Upper lobe of left lung (tissue), 6 donors: ENCODE results near the gene S100A9. TPM values are rescaled to one million over a fixed set of nuclear protein-coding genes. Genes with fewer than 3 reads are reported as not detected.

Experiments
- ATAC-seq, 2 donors: fragments of 200-7000 bp; cut with Tn5 transposase; one replicate each; pipeline ENCODE4 v1.9.1; 2022; ENCODE audit warnings: mild to moderate bottlenecking in 2 of 2, moderate library complexity in 2 of 2; ENCODE audit not compliant: low FRiP score in 2 of 2
- DNase-seq, 2 donors: peaks; one replicate each; pipeline ENCODE4 v3.0.0-alpha.2; 2019 to 2020
- H3K27ac ChIP-seq, 4 donors: fragments of 200-600 bp; sonication (generic); one replicate each; pipeline ENCODE4 v1.5.1; 2016 to 2019
- H3K27me3 ChIP-seq, 4 donors: fragments of 200-600 bp; sonication (generic); one replicate each; pipeline ENCODE4 v1.5.1; 2017 to 2019
- H3K36me3 ChIP-seq, 4 donors: fragments of 200-600 bp; sonication (generic); one replicate each; pipeline ENCODE4 v1.5.1; 2016 to 2019
- H3K4me1 ChIP-seq, 4 donors: fragments of 200-600 bp; sonication (generic); one replicate each; pipeline ENCODE4 v1.5.1; 2018 to 2019
- H3K4me3 ChIP-seq, 4 donors: fragments of 200-600 bp; sonication (generic); one replicate each; pipeline ENCODE4 v1.5.1; 2017 to 2019; ENCODE audit warnings: mild to moderate bottlenecking in 2 of 4, moderate library complexity in 1 of 4
- H3K9me3 ChIP-seq, 4 donors: fragments of 200-600 bp; sonication (generic); one replicate each; pipeline ENCODE4 v1.5.1; 2018 to 2019
- EP300 ChIP-seq, 4 donors: sonication (generic); formaldehyde crosslinking; IDR thresholded peaks; one replicate each; pipeline ENCODE4 v1.5.1; 2017; ENCODE audit warnings: antibody characterized with exemption in 4 of 4, control low read depth in 2 of 4
- POLR2A ChIP-seq, 4 donors: fragments of 450-650 bp; IDR thresholded peaks; one replicate each; pipeline ENCODE4 v1.5.1; 2016 to 2017; ENCODE audit warnings: antibody characterized with exemption in 4 of 4, mild to moderate bottlenecking in 2 of 4
- POLR2AphosphoS5 ChIP-seq, 2 donors: sonication (generic); formaldehyde crosslinking; IDR thresholded peaks; one replicate each; pipeline ENCODE4 v1.5.1; 2017; ENCODE audit warnings: antibody characterized with exemption in 2 of 2
- WGBS, 2 donors: methylation state at CpG; one replicate each; pipeline ENCODE4 v1.1.5; 2017 to 2018; 5-methylcytosine and 5-hydroxymethylcytosine counted together
- total RNA-seq, 6 donors: library from RNA; depleted of rRNA in 4 of 6; stranded (reverse); fragments of >200 nt in 4 of 6; gene quantifications; one replicate each; pipeline versions ENCODE4 v1.1.0 to v1.2.1, GENCODE V29; 2016 to 2021
- TF ChIP-seq, protein P1 (sequence below), 6 experiments: fragments of 450-650 bp in 4 of 6; fragments of 200-600 bp in 2 of 6; sonication (generic) in 2 of 6; IDR thresholded peaks; one replicate each; pipeline ENCODE4 v1.5.1; 2016 to 2019; ENCODE audit warnings: antibody characterized with exemption in 6 of 6
- donor health status: DM: no; HTN: no; CAD: no; lungs with moderate emphysema.
- donor health status: DM: no; HTN: yes; CAD: no; lungs with severe emphysema.

The S100A9 gene
- total RNA-seq, 6 donors from 2014 or later = 133 to 1,125 (median 606) TPM

GRCh38 chr1:153357076-153357852, 390 bp upstream of the S100A9 start:
- peak overlapping the region in 3 of 4 donors; percentile 23 to 45 (median 36) for H3K4me3 ChIP-seq
- no peaks in the 10 kb centered on the region for H3K36me3 ChIP-seq
- ATAC-seq = peak; percentile 76 to 89
- no peaks in the 10 kb centered on the region for H3K9me3 ChIP-seq
- H3K27ac ChIP-seq = peak overlapping the region; percentile 78 to 84 (median 80)
- H3K4me1 ChIP-seq = peaks cover 3 to 30% (median 20%) of the 10 kb centered on the region in 4 donors
- DNase-seq = peak in 1 of 2 donors; percentile 94
- H3K27me3 ChIP-seq = no peaks in the 10 kb centered on the region
- TF ChIP-seq POLR2AphosphoS5 (IDR thresholded peaks at IDR 0.05) = peak; percentile 89 to 95
- TF ChIP-seq, protein P1, sequence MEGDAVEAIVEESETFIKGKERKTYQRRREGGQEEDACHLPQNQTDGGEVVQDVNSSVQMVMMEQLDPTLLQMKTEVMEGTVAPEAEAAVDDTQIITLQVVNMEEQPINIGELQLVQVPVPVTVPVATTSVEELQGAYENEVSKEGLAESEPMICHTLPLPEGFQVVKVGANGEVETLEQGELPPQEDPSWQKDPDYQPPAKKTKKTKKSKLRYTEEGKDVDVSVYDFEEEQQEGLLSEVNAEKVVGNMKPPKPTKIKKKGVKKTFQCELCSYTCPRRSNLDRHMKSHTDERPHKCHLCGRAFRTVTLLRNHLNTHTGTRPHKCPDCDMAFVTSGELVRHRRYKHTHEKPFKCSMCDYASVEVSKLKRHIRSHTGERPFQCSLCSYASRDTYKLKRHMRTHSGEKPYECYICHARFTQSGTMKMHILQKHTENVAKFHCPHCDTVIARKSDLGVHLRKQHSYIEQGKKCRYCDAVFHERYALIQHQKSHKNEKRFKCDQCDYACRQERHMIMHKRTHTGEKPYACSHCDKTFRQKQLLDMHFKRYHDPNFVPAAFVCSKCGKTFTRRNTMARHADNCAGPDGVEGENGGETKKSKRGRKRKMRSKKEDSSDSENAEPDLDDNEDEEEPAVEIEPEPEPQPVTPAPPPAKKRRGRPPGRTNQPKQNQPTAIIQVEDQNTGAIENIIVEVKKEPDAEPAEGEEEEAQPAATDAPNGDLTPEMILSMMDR (IDR thresholded peaks at IDR 0.05) = no peak
- TF ChIP-seq POLR2A (IDR thresholded peaks at IDR 0.05) = peak in 1 of 4 donors; percentile 79
- TF ChIP-seq EP300 (IDR thresholded peaks at IDR 0.05) = peak in 2 of 4 donors; percentile 49 to 50
- WGBS, 2 donors = 37 to 55% methylated on average over 10 of the region's 10 CpGs

- no peaks in the 10 kb centered on the region for H3K36me3 ChIP-seq
- ATAC-seq = no peak
- H3K4me1 ChIP-seq = peaks cover 3 to 30% (median 20%) of the 10 kb centered on the region in 4 donors
- H3K27ac ChIP-seq = peak overlapping the region; percentile 78 to 84 (median 80)
- peak overlapping the region in 3 of 4 donors; percentile 23 to 45 (median 36) for H3K4me3 ChIP-seq
- H3K9me3 ChIP-seq = no peaks in the 10 kb centered on the region
- DNase-seq = no peak
- 84 to 90% methylated on average over 3 of the region's 3 CpGs for WGBS, 2 donors
- TF ChIP-seq POLR2A (IDR thresholded peaks at IDR 0.05) = no peak
- TF ChIP-seq, protein P1 (IDR thresholded peaks at IDR 0.05) = no peak
- no peak for TF ChIP-seq POLR2AphosphoS5 (IDR thresholded peaks at IDR 0.05)
- TF ChIP-seq EP300 (IDR thresholded peaks at IDR 0.05) = no peak
- H3K27me3 ChIP-seq = no peaks in the 10 kb centered on the region
Observed at GRCh38 chr1:153358691-153358975, 979 bp downstream of the S100A9 start.

- Histone ChIP-seq H3K27me3 (no peaks in the 10 kb centered on the region), H3K27ac (peak overlapping the region; percentile 78 to 84 (median 80)), H3K4me1 (peaks cover 3 to 30% (median 20%) of the 10 kb centered on the region in 4 donors), H3K4me3 (peak overlapping the region in 3 of 4 donors; percentile 23 to 45 (median 36)), H3K36me3 (no peaks in the 10 kb centered on the region), H3K9me3 (no peaks in the 10 kb centered on the region)
- DNase-seq = no peak
- 88 to 97% methylated on average over 6 of the region's 6 CpGs for WGBS, 2 donors
- no peak for ATAC-seq
- no peak for TF ChIP-seq POLR2A (IDR thresholded peaks at IDR 0.05)
- no peak for TF ChIP-seq EP300 (IDR thresholded peaks at IDR 0.05)
- TF ChIP-seq POLR2AphosphoS5 (IDR thresholded peaks at IDR 0.05) = no peak
- TF ChIP-seq, protein P1 (IDR thresholded peaks at IDR 0.05) = no peak
Observed at GRCh38 chr1:153359241-153359640, 1.6 kb downstream of the S100A9 start.

GRCh38 chr1:153360190-153360589, 2.5 kb downstream of the S100A9 start:
- no peaks in the 10 kb centered on the region for H3K36me3 ChIP-seq
- H3K27ac ChIP-seq = peak overlapping the region; percentile 78 to 84 (median 80)
- ATAC-seq (no peak), DNase-seq (no peak)
- H3K27me3 ChIP-seq = no peaks in the 10 kb centered on the region
- H3K9me3 ChIP-seq = no peaks in the 10 kb centered on the region
- TF ChIP-seq EP300 (IDR thresholded peaks at IDR 0.05) = no peak
- TF ChIP-seq, protein P1 (IDR thresholded peaks at IDR 0.05) = no peak
- TF ChIP-seq POLR2AphosphoS5 (IDR thresholded peaks at IDR 0.05) = no peak
- no peak for TF ChIP-seq POLR2A (IDR thresholded peaks at IDR 0.05)
- peak overlapping the region in 2 of 4 donors; percentile 36 to 45 for H3K4me3 ChIP-seq
- 70 to 79% methylated on average over 2 of the region's 2 CpGs for WGBS, 2 donors
- peaks cover 3 to 30% (median 20%) of the 10 kb centered on the region in 4 donors for H3K4me1 ChIP-seq
